ENCODE results near the gene SRGAP1. TPM values are rescaled to one million over a fixed set of nuclear protein-coding genes. Genes with fewer than 3 reads are reported as not detected.

The SRGAP1 gene
- total and polyA plus RNA-seq, 2 donors from 2014 or later = 1.8 to 13.5 TPM

DNA sequence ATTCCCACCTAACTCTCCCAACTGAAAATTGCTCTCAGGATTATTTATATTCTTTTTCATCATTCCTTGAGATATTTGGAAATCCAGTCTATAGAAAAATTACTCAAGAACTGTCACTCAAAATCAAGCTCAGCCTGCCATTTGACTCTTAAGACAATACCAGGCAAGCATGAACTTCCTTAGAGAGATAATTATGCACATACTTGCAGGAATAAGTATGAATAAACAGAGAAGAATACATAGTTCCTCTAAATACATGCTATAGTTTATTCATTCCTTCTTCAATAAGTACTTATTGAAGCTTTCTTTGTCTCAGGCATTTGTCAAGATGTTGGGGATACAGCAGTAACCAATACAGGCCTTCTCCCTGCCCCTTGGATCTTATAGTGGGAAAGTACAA is 154.1 kb downstream of the SRGAP1 start:
- FAIRE-seq (no peak), DNase-seq (no peak)
- intact Hi-C loops (cut with DNase I) = no loop called here
- H3K27ac ChIP-seq (ENCODE audit: low read depth in 2 of 2, low read length in 2 of 2) = no peak overlapping the region
- no peaks in the 10 kb centered on the region for H3K27me3 ChIP-seq (ENCODE audit: control insufficient read depth, insufficient read depth, low read length)
- H3K9ac ChIP-seq (ENCODE audit: low read length in 3 of 3) = no peak overlapping the region
- H3K9me3 ChIP-seq (ENCODE audit: control insufficient read depth in 2 of 3, insufficient read depth in 1 of 3, low read length in 3 of 3) = no peaks in the 10 kb centered on the region
- TF ChIP-seq CTCF (IDR thresholded peaks at IDR 0.05; ENCODE audit: borderline replicate concordance, extremely low read depth, insufficient read depth) = no peak
- H3K4me3 ChIP-seq (ENCODE audit: low read length in 3 of 3) = no peak overlapping the region
- H3K36me3 ChIP-seq (ENCODE audit: control insufficient read depth in 2 of 3, insufficient read depth in 3 of 3, low read length in 3 of 3) = no peaks in the 10 kb centered on the region
- peaks cover 0 to 10% (median 6%) of the 10 kb centered on the region in 3 donors for H3K4me1 ChIP-seq (ENCODE audit: control insufficient read depth in 2 of 3, insufficient read depth in 2 of 3, low read depth in 1 of 3, low read length in 3 of 3)

DNA sequence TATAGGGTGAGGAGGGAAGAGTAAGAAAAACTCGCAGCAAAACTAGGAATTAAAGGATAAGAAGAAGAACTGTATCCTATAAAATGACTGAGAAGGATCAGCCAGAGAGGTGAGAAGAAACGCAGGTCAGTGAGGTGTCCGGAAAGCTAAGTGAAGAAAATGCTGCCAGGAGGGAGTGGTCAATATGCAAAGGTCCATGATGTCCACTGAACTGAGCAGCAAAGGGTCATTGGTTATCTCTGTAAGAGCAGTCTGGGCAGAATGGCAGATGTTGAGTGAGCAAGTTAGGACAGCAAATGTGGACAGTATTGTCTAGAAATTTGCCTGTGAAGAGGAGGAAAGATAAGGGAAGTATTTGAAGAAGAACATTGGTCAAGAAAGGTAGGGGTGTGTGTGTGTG is 155.4 kb downstream of the SRGAP1 start:
- no peak for FAIRE-seq
- Histone ChIP-seq H3K27ac (ENCODE audit: low read depth in 2 of 2, low read length in 2 of 2) (no peak overlapping the region), H3K9me3 (ENCODE audit: control insufficient read depth in 2 of 3, insufficient read depth in 1 of 3, low read length in 3 of 3) (no peaks in the 10 kb centered on the region), H3K4me3 (ENCODE audit: low read length in 3 of 3) (no peak overlapping the region), H3K4me1 (ENCODE audit: control insufficient read depth in 2 of 3, insufficient read depth in 2 of 3, low read depth in 1 of 3, low read length in 3 of 3) (peaks cover 0 to 10% (median 2%) of the 10 kb centered on the region in 3 donors), H3K36me3 (ENCODE audit: control insufficient read depth in 2 of 3, insufficient read depth in 3 of 3, low read length in 3 of 3) (no peaks in the 10 kb centered on the region), H3K27me3 (ENCODE audit: control insufficient read depth, insufficient read depth, low read length) (no peaks in the 10 kb centered on the region), H3K9ac (ENCODE audit: low read length in 3 of 3) (no peak overlapping the region)
- no peak for DNase-seq
- TF ChIP-seq CTCF (IDR thresholded peaks at IDR 0.05; ENCODE audit: borderline replicate concordance, extremely low read depth, insufficient read depth) = no peak
- intact Hi-C loops (cut with DNase I) = no loop called here

DNA sequence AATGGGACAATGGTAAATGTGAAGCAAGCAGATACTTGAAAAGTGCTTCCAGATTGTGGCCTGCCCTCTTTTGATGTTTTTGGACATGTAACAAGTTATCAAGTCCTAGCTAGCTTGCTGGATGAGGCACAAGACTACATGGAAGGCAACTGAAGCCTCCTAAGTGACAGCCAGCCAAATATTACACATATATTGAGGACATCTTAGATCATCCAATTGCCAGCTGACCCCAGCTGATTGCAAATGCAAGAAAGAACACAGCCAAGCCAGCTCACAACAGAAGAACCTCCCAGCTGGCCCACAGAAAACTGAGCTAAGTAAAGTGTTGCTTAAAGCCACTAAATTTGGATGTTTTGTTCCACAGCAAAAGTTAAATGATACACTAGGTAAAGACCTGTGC is 156.9 kb downstream of the SRGAP1 start:
- no peaks in the 10 kb centered on the region for H3K36me3 ChIP-seq (ENCODE audit: control insufficient read depth in 2 of 3, insufficient read depth in 3 of 3, low read length in 3 of 3)
- H3K9ac ChIP-seq (ENCODE audit: low read length in 3 of 3) = no peak overlapping the region
- H3K9me3 ChIP-seq (ENCODE audit: control insufficient read depth in 2 of 3, insufficient read depth in 1 of 3, low read length in 3 of 3) = no peaks in the 10 kb centered on the region
- FAIRE-seq (no peak), DNase-seq (no peak)
- no peak overlapping the region for H3K4me3 ChIP-seq (ENCODE audit: low read length in 3 of 3)
- H3K27ac ChIP-seq (ENCODE audit: low read depth in 2 of 2, low read length in 2 of 2) = no peak overlapping the region
- H3K27me3 ChIP-seq (ENCODE audit: control insufficient read depth, insufficient read depth, low read length) = no peaks in the 10 kb centered on the region
- intact Hi-C loops (cut with DNase I) = no loop called here
- peaks cover 0 to 7% (median 2%) of the 10 kb centered on the region in 3 donors for H3K4me1 ChIP-seq (ENCODE audit: control insufficient read depth in 2 of 3, insufficient read depth in 2 of 3, low read depth in 1 of 3, low read length in 3 of 3)
- no peak for TF ChIP-seq CTCF (IDR thresholded peaks at IDR 0.05; ENCODE audit: borderline replicate concordance, extremely low read depth, insufficient read depth)

DNA sequence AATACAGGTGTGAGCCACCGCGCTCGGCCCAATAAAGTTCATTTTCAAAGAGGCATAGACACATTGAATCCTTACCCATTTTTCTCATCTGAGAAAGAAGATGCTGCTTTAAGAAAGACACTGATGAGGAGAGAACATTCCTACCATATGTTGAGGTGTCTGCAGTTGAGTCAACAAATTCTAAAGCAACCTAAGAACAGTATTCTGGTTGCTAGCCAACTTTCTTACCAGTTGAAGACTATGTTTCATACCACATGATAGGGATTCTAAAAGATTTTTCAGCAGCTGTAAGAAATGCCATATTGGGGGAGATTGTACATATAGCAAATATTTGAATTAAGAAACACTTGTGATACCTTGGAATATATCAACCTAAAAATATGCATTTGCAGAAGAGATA is 160.1 kb downstream of the SRGAP1 start:
- no peaks in the 10 kb centered on the region for H3K36me3 ChIP-seq (ENCODE audit: control insufficient read depth in 2 of 3, insufficient read depth in 3 of 3, low read length in 3 of 3)
- no peak for FAIRE-seq
- TF ChIP-seq CTCF (IDR thresholded peaks at IDR 0.05; ENCODE audit: borderline replicate concordance, extremely low read depth, insufficient read depth) = no peak
- H3K4me1 ChIP-seq (ENCODE audit: control insufficient read depth in 2 of 3, insufficient read depth in 2 of 3, low read depth in 1 of 3, low read length in 3 of 3) = peaks cover 0 to 17% (median 3%) of the 10 kb centered on the region in 3 donors
- H3K9ac ChIP-seq (ENCODE audit: low read length in 3 of 3) = no peak overlapping the region
- DNase-seq = no peak
- H3K27ac ChIP-seq (ENCODE audit: low read depth in 2 of 2, low read length in 2 of 2) = no peak overlapping the region
- intact Hi-C loops (cut with DNase I) = no loop called here
- no peaks in the 10 kb centered on the region for H3K9me3 ChIP-seq (ENCODE audit: control insufficient read depth in 2 of 3, insufficient read depth in 1 of 3, low read length in 3 of 3)
- H3K27me3 ChIP-seq (ENCODE audit: control insufficient read depth, insufficient read depth, low read length) = no peaks in the 10 kb centered on the region
- H3K4me3 ChIP-seq (ENCODE audit: low read length in 3 of 3) = no peak overlapping the region

Data from kidney (tissue), 14 donors.